HCT116 (cell line): ENCODE results near the gene COA1. TPM values are rescaled to one million over a fixed set of nuclear protein-coding genes. Genes with fewer than 3 reads are reported as not detected.

Experiments
- ATAC-seq: fragments of 200-7000 bp; cut with Tn5 transposase; 2 replicates; pipeline ENCODE4 v1.9.1; 2020; ENCODE audit warnings: mild to moderate bottlenecking, moderate library complexity
- BruUV-seq: library from RNA; stranded (reverse); fragments of 400-500 nt; replicated peaks from 2 replicates; lab custom pipeline; 2021; lab: Mats Ljungman, UMichigan
- CTCF ChIA-PET: fragments of 300-600 bp; sonication (Branson Sonifier 250); formaldehyde crosslinking; loops from one replicate; lab custom pipeline; 2021; ENCODE audit warnings: antibody characterized with exemption; lab: Charles Lee
- POLR2A ChIA-PET: fragments of 300-600, 350-600 bp; sonication (Branson Sonifier 250); formaldehyde crosslinking; loops from one replicate; lab custom pipeline; 2021; ENCODE audit warnings: antibody characterized with exemption; lab: Charles Lee
- RAD21 ChIA-PET, 2 experiments: fragments of 300-600 bp; sonication (Branson Sonifier 250); formaldehyde crosslinking; loops; one replicate each; lab custom pipeline; 2023; ENCODE audit warnings: low total read pairs in 2 of 2; ENCODE audit not compliant: uncharacterized antibody in 2 of 2, unreplicated experiment in 2 of 2, low non-redundant PET in 1 of 2; lab: Charles Lee
- DNase-seq: peaks from one replicate; pipeline ENCODE4 v3.0.0-alpha.2; 2010; ENCODE audit warnings: low read depth, low spot score
- H2AFZ ChIP-seq: fragments of 200-600 bp; shearing (Covaris generic), sonication (generic); 2 replicates; pipeline ENCODE4 v1.6.1; 2017; ENCODE audit warnings: low read depth, mixed run types, mixed read lengths, antibody characterized with exemption, low read length; ENCODE audit not compliant: poor library complexity, severe bottlenecking
- H3K27ac ChIP-seq: 2 replicates; pipeline ENCODE4 v1.5.1; 2012; ENCODE audit warnings: low read depth, low read length
- H3K27me3 ChIP-seq: fragments of 200-600 bp; sonication (generic); 2 replicates; pipeline ENCODE4 v1.6.1; 2016; ENCODE audit warnings: mixed run types, low read length, mixed read lengths; ENCODE audit not compliant: insufficient read depth
- H3K36me3 ChIP-seq, 2 experiments: fragments of 200-500 bp in 1 of 2; fragments of 200-600 bp in 1 of 2; sonication (Bioruptor generic) in 1 of 2; sonication (generic) in 1 of 2; 2 replicates each; pipeline versions ENCODE4 v1.5.1 to v1.6.1; 2014 to 2016; ENCODE audit warnings: low read length in 2 of 2, inconsistent platforms in 1 of 2, mixed read lengths in 1 of 2, mixed run types in 1 of 2; ENCODE audit not compliant: insufficient read depth in 2 of 2, control insufficient read depth in 1 of 2
- H3K4me1 ChIP-seq, 2 experiments: fragments of 200-600 bp in 1 of 2; sonication (generic) in 1 of 2; 2 replicates each; pipeline versions ENCODE4 v1.5.1 to v1.6.1; 2012 to 2017; ENCODE audit warnings: low read length in 2 of 2, inconsistent platforms in 1 of 2, mild to moderate bottlenecking in 1 of 2, mixed read lengths in 1 of 2, mixed run types in 1 of 2, moderate library complexity in 1 of 2; ENCODE audit not compliant: insufficient read depth in 2 of 2, control insufficient read depth in 1 of 2
- H3K4me2 ChIP-seq: fragments of 200-600 bp; sonication (generic); 2 replicates; pipeline ENCODE4 v1.6.1; 2017; ENCODE audit warnings: mixed run types, low read length, mixed read lengths
- H3K4me3 ChIP-seq, 2 experiments: fragments of 200-600 bp in 1 of 2; sonication (generic) in 1 of 2; replicated peaks in 1 of 2; 2 replicates each; pipeline ENCODE4 v1.5.1; 2011 to 2016; ENCODE audit warnings: low read length in 2 of 2, control low read depth in 1 of 2, low read depth in 1 of 2, mild to moderate bottlenecking in 1 of 2, mixed read lengths in 1 of 2, mixed run types in 1 of 2
- H3K79me2 ChIP-seq: fragments of 200-600 bp; sonication (generic); 2 replicates; pipeline ENCODE4 v1.6.1; 2017; ENCODE audit warnings: mild to moderate bottlenecking, mixed run types, low read length, moderate library complexity, mixed read lengths; ENCODE audit not compliant: insufficient read depth
- H3K9ac ChIP-seq: fragments of 200-600 bp; sonication (generic); 2 replicates; pipeline ENCODE4 v1.6.1; 2016; ENCODE audit warnings: low read length, mixed read lengths
- H3K9me2 ChIP-seq: fragments of 200-600 bp; sonication (generic), shearing (Covaris generic); 2 replicates; pipeline ENCODE4 v1.6.1; 2017; ENCODE audit warnings: mixed run types, mild to moderate bottlenecking, moderate library complexity; ENCODE audit not compliant: insufficient read depth
- H3K9me3 ChIP-seq, 2 experiments: fragments of 200-500 bp in 1 of 2; fragments of 200-600 bp in 1 of 2; sonication (Bioruptor generic) in 1 of 2; sonication (generic) in 1 of 2; 2 replicates each; pipeline ENCODE4 v1.6.1; 2014 to 2017; ENCODE audit warnings: low read length in 2 of 2, mixed read lengths in 2 of 2, inconsistent platforms in 1 of 2, low read depth in 1 of 2, mild to moderate bottlenecking in 1 of 2, mixed run types in 1 of 2, moderate library complexity in 1 of 2; ENCODE audit not compliant: control insufficient read depth in 1 of 2, insufficient read depth in 1 of 2
- H4K20me1 ChIP-seq: fragments of 200-600 bp; sonication (generic), shearing (Covaris generic); 2 replicates; pipeline ENCODE4 v1.6.1; 2017; ENCODE audit warnings: mixed run types, mild to moderate bottlenecking, moderate library complexity; ENCODE audit not compliant: insufficient read depth
- CBX3 ChIP-seq: IDR thresholded peaks from 2 replicates; pipeline ENCODE4 v1.6.1; 2012; ENCODE audit warnings: low read depth
- EGR1 ChIP-seq: IDR thresholded peaks from 2 replicates; pipeline ENCODE4 v1.6.1; 2012; ENCODE audit warnings: low read depth
- ELF1 ChIP-seq: IDR thresholded peaks from 2 replicates; pipeline ENCODE4 v1.6.1; 2012; ENCODE audit warnings: low read depth, borderline replicate concordance
- EZH2phosphoT487 ChIP-seq: fragments of 200-600 bp; IDR thresholded peaks from 2 replicates; pipeline ENCODE4 v1.6.1; 2018; ENCODE audit warnings: antibody characterized with exemption, borderline replicate concordance
- FOSL1 ChIP-seq: IDR thresholded peaks from 2 replicates; pipeline ENCODE4 v1.6.1; 2012; ENCODE audit warnings: low read depth
- JUND ChIP-seq: IDR thresholded peaks from 2 replicates; pipeline ENCODE4 v1.6.1; 2012
- POLR2A ChIP-seq: IDR thresholded peaks from 2 replicates; pipeline ENCODE4 v1.7.0; 2011; ENCODE audit warnings: borderline replicate concordance; ENCODE audit not compliant: insufficient read depth, insufficient read length; ENCODE audit errors: extremely low read depth
- POLR2AphosphoS5 ChIP-seq: IDR thresholded peaks from 2 replicates; pipeline ENCODE4 v1.6.1; 2011; ENCODE audit warnings: mild to moderate bottlenecking, low read depth, low read length, moderate library complexity
- RAD21 ChIP-seq: IDR thresholded peaks from 2 replicates; pipeline ENCODE4 v1.6.1; 2012; ENCODE audit warnings: low read depth, mild to moderate bottlenecking
- SP1 ChIP-seq: IDR thresholded peaks from 2 replicates; pipeline ENCODE4 v1.6.1; 2012; ENCODE audit warnings: low read depth
- SRF ChIP-seq: IDR thresholded peaks from 2 replicates; pipeline ENCODE4 v1.6.1; 2012; ENCODE audit warnings: low read depth
- YY1 ChIP-seq: IDR thresholded peaks from 2 replicates; pipeline ENCODE4 v1.6.1; 2011; ENCODE audit warnings: low read length, low read depth, moderate library complexity, mild to moderate bottlenecking; ENCODE audit not compliant: insufficient replicate concordance; ENCODE audit errors: extremely low read depth
- ZNF274 ChIP-seq: fragments of 200-500 bp; sonication (Bioruptor generic); IDR thresholded peaks from 2 replicates; pipeline ENCODE4 v1.6.1; 2014; ENCODE audit warnings: mild to moderate bottlenecking, low read depth, low read length, inconsistent platforms
- intact Hi-C: fragments of 100-400 bp; cut with micrococcal nuclease; formaldehyde crosslinking; loops from 2 replicates; pipeline ENCODE4 v1.10.0; 2022
- total RNA-seq: library from RNA; stranded (reverse); gene quantifications from one replicate; pipeline ENCODE4 v1.2.1, GENCODE V29; 2021; ENCODE audit not compliant: unreplicated experiment
- TF ChIP-seq, protein P1 (sequence below): IDR thresholded peaks from 2 replicates; pipeline ENCODE4 v1.6.1; 2012
- TF ChIP-seq, protein P2 (sequence below): IDR thresholded peaks from 2 replicates; pipeline ENCODE4 v1.6.1; 2011; ENCODE audit warnings: mild to moderate bottlenecking, low read length, moderate library complexity; ENCODE audit not compliant: insufficient replicate concordance; ENCODE audit errors: extremely low read depth
- TF ChIP-seq, protein P3 (sequence below): IDR thresholded peaks from 2 replicates; pipeline ENCODE4 v1.6.1; 2012

COA1 gene
- total RNA-seq, 1 experiment from 2014 or later = 78.5 TPM

DNA sequence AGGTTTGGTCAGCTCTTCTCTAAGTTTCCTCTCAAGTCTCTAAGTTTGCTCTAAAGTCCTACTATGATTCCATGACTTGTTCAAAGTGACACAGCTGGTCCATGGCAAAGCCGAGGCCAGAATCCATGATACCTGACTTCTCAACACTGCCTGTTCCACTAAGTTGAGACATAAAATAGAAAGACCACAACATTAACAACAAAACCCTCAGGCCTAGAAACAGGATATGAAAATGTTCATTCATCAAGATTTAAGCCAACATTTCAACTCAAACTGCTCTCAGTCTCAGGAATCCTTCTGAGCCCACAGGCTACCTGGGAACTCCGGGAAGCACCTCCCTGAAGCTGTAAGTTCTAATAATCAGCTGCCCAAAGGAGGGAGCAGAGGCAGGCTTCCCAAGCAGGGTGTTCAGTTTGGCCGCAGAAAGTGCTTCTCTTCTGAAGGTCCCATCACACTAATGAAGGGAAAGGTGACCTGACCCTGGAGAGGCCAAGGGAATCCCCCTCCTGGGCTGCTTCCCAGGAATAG lies 83.6 kb downstream of the COA1 start (continued):
- TF ChIP-seq, protein P1, sequence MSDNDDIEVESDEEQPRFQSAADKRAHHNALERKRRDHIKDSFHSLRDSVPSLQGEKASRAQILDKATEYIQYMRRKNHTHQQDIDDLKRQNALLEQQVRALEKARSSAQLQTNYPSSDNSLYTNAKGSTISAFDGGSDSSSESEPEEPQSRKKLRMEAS = no peak

DNA sequence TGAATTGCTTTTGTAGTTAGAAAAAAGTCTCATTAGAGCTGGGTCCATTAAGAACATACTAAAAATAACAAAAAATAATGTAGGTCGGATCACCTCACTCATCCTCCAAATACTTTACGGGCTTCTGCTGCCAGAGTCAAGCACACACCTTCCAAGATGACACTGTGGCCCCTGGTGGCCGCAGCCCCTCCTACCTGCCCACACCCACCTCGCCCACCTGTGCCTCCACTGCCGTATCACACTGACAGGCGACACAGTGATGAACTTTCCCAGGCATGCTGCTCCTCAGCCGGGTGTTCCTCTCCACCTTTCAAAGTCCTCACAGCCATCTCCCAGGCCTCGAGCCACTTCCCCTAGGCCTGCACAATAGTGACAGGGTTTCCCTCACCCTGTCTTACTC lies 85.5 kb downstream of the COA1 start:
- TF ChIP-seq, protein P2, sequence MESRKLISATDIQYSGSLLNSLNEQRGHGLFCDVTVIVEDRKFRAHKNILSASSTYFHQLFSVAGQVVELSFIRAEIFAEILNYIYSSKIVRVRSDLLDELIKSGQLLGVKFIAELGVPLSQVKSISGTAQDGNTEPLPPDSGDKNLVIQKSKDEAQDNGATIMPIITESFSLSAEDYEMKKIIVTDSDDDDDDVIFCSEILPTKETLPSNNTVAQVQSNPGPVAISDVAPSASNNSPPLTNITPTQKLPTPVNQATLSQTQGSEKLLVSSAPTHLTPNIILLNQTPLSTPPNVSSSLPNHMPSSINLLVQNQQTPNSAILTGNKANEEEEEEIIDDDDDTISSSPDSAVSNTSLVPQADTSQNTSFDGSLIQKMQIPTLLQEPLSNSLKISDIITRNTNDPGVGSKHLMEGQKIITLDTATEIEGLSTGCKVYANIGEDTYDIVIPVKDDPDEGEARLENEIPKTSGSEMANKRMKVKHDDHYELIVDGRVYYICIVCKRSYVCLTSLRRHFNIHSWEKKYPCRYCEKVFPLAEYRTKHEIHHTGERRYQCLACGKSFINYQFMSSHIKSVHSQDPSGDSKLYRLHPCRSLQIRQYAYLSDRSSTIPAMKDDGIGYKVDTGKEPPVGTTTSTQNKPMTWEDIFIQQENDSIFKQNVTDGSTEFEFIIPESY = no peak
- TF ChIP-seq ELF1 (no peak), EGR1 (no peak), POLR2AphosphoS5 (no peak), EZH2phosphoT487 (no peak), CBX3 (no peak), POLR2A (no peak), YY1 (no peak), SRF (no peak), SP1 (no peak), RAD21 (no peak), FOSL1 (no peak), JUND (no peak), ZNF274 (no peak)
- TF ChIP-seq, protein P3, sequence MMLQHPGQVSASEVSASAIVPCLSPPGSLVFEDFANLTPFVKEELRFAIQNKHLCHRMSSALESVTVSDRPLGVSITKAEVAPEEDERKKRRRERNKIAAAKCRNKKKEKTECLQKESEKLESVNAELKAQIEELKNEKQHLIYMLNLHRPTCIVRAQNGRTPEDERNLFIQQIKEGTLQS = no peak
- TF ChIP-seq, protein P1 = no peak
- no peak overlapping the region for H3K9ac ChIP-seq
- POLR2A ChIA-PET = no interaction called here
- H3K27ac ChIP-seq = no peak overlapping the region
- H3K4me2 ChIP-seq = no peak overlapping the region
- no peak for DNase-seq
- no TSS peak for BruUV-seq
- H3K36me3 ChIP-seq = peaks cover 7 to 46% of the 10 kb centered on the region in 2 experiments; a peak in 3 of 4 replicates
- H3K9me3 ChIP-seq = no peaks in the 10 kb centered on the region
- intact Hi-C loops = no loop called here
- RAD21 ChIA-PET = no interaction called here
- CTCF ChIA-PET = interaction anchor here (1.1 kb wide), 1 partner anchor 56 kb away, joined by 3 read pairs; no protein-coding TSS in a partner anchor
- ATAC-seq = no peak
- no peaks in the 10 kb centered on the region for H3K9me2 ChIP-seq
- H3K27me3 ChIP-seq = no peaks in the 10 kb centered on the region
- no peak overlapping the region for H3K4me3 ChIP-seq
- no peak overlapping the region for H2AFZ ChIP-seq
- H4K20me1 ChIP-seq = no peaks in the 10 kb centered on the region
- H3K4me1 ChIP-seq = peaks cover 20 to 26% of the 10 kb centered on the region in 2 experiments
- peaks cover 41% of the 10 kb centered on the region; the same call in 1 of the 2 replicates for H3K79me2 ChIP-seq
